T-helper 17 cell (primary cell): ENCODE data around the gene BPIFA2. TPM values are rescaled to one million over a fixed set of nuclear protein-coding genes. Genes with fewer than 3 reads are reported as not detected.
"Not testable (repeated sequence)": the region's sequence is repeated elsewhere in the genome, so short reads cannot be mapped to it uniquely, and the experiment has no call there.

Experiments used
- ATAC-seq: fragments of 150-1000 bp; cut with Tn5 transposase; 2 replicates; pipeline ENCODE4 v1.10.0; 2021; ENCODE audit warnings: mild to moderate bottlenecking, moderate library complexity
- DNase-seq, 3 donors: peaks; one replicate each; pipeline versions ENCODE4 v3.0.0 to v3.0.0-alpha.2; 2020 to 2021
- H3K9me3 ChIP-seq: one replicate; pipeline ENCODE4 v1.7.0; 2013; ENCODE audit warnings: low read length, mild to moderate bottlenecking; ENCODE audit not compliant: control insufficient read depth, poor library complexity, severe bottlenecking
- H3K27ac Mint-ChIP-seq: one replicate; pipeline ENCODE4 v1.8.0; 2022; ENCODE audit warnings: mild to moderate bottlenecking, moderate library complexity, mixed read lengths
- H3K27me3 Mint-ChIP-seq: one replicate; pipeline ENCODE4 v1.8.0; 2022; ENCODE audit warnings: mixed read lengths
- H3K36me3 Mint-ChIP-seq: one replicate; pipeline ENCODE4 v1.8.0; 2022; ENCODE audit warnings: low read depth, mixed read lengths
- H3K4me1 Mint-ChIP-seq: one replicate; pipeline ENCODE4 v1.8.0; 2022; ENCODE audit warnings: mild to moderate bottlenecking, mixed read lengths
- H3K4me3 Mint-ChIP-seq: one replicate; pipeline ENCODE4 v1.8.0; 2022; ENCODE audit warnings: mild to moderate bottlenecking, moderate library complexity, mixed read lengths
- total RNA-seq, 4 donors: library from RNA in 2 of 4; stranded (reverse) in 2 of 4; gene quantifications; one replicate each; pipeline ENCODE4 v1.2.3 and lab custom pipeline; 2022 to 2026

BPIFA2 gene, protein sequence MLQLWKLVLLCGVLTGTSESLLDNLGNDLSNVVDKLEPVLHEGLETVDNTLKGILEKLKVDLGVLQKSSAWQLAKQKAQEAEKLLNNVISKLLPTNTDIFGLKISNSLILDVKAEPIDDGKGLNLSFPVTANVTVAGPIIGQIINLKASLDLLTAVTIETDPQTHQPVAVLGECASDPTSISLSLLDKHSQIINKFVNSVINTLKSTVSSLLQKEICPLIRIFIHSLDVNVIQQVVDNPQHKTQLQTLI
- total RNA-seq (not detected), total RNA-seq (lab: John Stamatoyannopoulos, UW) (0 reads per million in 2 donors)

DNA sequence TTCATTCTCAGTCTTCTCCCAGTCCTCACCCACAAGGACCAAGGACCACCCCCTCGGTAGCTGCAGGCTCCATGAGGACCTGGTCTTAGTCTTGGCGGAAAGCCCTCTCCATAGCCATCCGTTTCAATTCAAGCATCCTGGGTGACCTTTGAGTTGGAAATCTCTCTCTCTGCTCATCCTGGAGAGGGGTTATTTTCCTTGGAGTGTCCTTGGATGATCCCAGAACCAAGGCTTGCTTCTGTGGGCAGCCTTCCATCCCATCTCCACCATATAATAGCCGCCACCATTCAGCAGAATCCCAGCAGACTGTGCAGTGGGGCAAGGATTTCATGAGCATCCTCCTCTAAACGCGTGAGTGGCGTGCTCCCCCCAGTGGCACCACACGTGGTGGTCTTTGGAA, at the start of gene BPIFA2:
TSS of gene BPIFA2 (plus strand) at position 301 of the 400 bp plus-strand sequence. CDS start 987 bp downstream, outside the sequence.
- ATAC-seq (no peak), DNase-seq (no peak)
- Mint-ChIP-seq H3K27me3 (peaks cover 35% of the 10 kb centered on the region), H3K36me3 (no peaks in the 10 kb centered on the region), H3K4me1 (no peaks in the 10 kb centered on the region), H3K4me3 (no peak within 1 kb of the TSS), H3K27ac (no peak within 1 kb of the TSS)
- H3K9me3 ChIP-seq: no peaks in the 10 kb centered on the region

- no peaks in the 10 kb centered on the region for H3K4me1 Mint-ChIP-seq
- H3K27ac Mint-ChIP-seq: no peak overlapping the region
- no peaks in the 10 kb centered on the region for H3K9me3 ChIP-seq
- no peak for ATAC-seq
- no peak for DNase-seq
- no peak overlapping the region for H3K4me3 Mint-ChIP-seq
- H3K27me3 Mint-ChIP-seq: peaks cover 14% of the 10 kb centered on the region
- H3K36me3 Mint-ChIP-seq: no peaks in the 10 kb centered on the region
Measured at GRCh38 chr20:33119725-33120720, 47.9 kb upstream of the BPIFA2 start.

DNA sequence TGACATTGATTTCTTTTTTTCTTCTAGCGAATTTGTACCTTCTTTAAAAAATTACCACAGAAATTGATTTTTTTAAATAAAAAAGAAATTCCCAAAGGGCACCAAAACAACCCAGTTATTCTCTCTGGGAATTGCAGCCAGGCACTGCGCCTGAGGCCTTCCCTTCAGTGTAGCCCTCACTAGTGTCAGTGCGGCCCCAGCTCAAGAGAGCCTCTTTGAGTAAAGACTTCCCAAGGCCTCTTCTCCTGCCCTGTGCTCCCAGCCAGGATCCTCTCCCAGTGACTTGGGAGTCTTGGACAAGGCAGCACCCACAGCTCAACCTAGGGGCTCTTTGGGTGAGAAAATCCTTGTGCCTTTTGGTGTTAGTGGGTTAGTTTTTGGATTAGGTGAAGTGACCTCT, 47.0 kb upstream of the BPIFA2 start:
- H3K27me3 Mint-ChIP-seq: peaks cover 21% of the 10 kb centered on the region
- no peak overlapping the region for H3K4me3 Mint-ChIP-seq
- no peaks in the 10 kb centered on the region for H3K9me3 ChIP-seq
- H3K36me3 Mint-ChIP-seq: no peaks in the 10 kb centered on the region
- DNase-seq (no peak), ATAC-seq (no peak)
- H3K27ac Mint-ChIP-seq: no peak overlapping the region
- H3K4me1 Mint-ChIP-seq: no peaks in the 10 kb centered on the region

DNA sequence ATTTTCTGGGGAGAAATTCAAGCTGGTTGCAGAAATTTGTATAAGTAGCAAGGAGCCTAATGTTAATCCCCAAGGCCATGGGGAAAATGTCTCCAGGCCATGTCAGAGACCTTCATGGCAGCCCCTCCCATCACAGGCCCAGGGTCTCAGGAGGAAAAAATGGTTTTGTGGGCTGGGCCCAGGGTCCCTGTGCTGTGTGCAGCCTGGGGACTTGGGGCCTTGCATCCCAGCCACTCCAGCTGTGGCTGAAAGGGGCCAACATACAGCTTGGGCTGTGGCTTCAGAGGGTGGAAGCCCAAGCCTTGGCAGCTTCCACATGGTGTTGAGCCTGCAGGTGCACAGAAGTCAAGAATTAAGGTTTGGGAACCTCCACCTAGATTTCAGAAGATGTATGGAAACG, 45.7 kb upstream of the BPIFA2 start:
- H3K4me3 Mint-ChIP-seq, H3K9me3 ChIP-seq, ATAC-seq, DNase-seq, H3K27ac Mint-ChIP-seq, H3K4me1 Mint-ChIP-seq, H3K36me3 Mint-ChIP-seq: not testable (repeated sequence)
- H3K27me3 Mint-ChIP-seq: peaks cover 22% of the 10 kb centered on the region

DNA sequence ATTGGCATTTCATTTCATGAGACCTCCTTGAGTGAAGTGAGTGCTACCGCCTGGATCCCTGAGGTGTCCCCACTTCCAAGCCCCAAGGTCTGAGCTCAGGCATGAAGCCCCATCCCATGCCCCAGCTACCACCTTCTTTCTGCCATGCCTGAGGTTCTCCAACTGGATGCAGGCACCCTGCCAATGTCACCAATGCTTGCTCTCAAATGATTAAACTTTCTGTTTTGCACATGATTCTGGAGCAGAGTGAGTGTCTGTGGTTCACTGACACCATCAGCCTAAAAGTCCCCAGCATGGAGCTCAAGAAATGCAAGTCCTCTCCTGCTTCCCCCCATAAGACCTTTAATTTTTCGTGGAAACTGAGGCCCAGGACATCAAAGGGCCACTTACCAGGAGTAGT, 43.7 kb upstream of the BPIFA2 start:
- Mint-ChIP-seq H3K4me3 (no peak overlapping the region), H3K36me3 (no peaks in the 10 kb centered on the region), H3K27me3 (peaks cover 22% of the 10 kb centered on the region), H3K4me1 (no peaks in the 10 kb centered on the region), H3K27ac (no peak overlapping the region)
- ATAC-seq (no peak), DNase-seq (no peak)
- H3K9me3 ChIP-seq: no peaks in the 10 kb centered on the region

GRCh38 chr20:33124994-33125393, 43.0 kb upstream of the BPIFA2 start:
- DNase-seq: no peak
- no peak for ATAC-seq
- Mint-ChIP-seq H3K27me3 (peaks cover 22% of the 10 kb centered on the region), H3K4me3 (no peak overlapping the region), H3K4me1 (no peaks in the 10 kb centered on the region), H3K27ac (no peak overlapping the region), H3K36me3 (no peaks in the 10 kb centered on the region)
- no peaks in the 10 kb centered on the region for H3K9me3 ChIP-seq

DNA sequence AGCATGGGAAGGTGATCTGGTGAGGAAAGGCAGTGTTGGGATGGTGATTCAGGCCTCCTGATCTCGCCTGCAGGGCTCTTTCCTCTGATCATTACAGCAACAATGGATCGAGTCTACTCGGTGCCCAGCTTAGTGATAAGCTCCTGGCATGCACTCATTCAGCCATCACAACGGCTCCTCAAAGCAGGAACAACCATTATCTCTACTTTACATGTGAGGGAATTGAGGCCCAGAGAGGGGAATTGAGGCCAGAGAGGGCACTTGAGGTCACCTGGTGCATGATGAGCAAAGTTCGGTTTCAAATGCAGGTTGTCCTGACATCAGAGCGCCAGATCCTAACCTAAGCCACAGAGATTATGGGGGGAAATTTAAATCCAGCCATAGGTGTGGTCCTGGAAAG, 42.0 kb upstream of the BPIFA2 start:
- DNase-seq (no peak), ATAC-seq (no peak)

GRCh38 chr20:33127422-33128097, 40.4 kb upstream of the BPIFA2 start:
- DNase-seq (no peak), ATAC-seq (no peak)
- Mint-ChIP-seq H3K27ac (no peak overlapping the region), H3K4me3 (no peak overlapping the region), H3K27me3 (peaks cover 22% of the 10 kb centered on the region), H3K36me3 (no peaks in the 10 kb centered on the region), H3K4me1 (no peaks in the 10 kb centered on the region)
- H3K9me3 ChIP-seq: no peaks in the 10 kb centered on the region

More for the DNA sequence above, 42.0 kb upstream of the BPIFA2 start:
- no peaks in the 10 kb centered on the region for H3K9me3 ChIP-seq
- Mint-ChIP-seq H3K4me1 (no peaks in the 10 kb centered on the region), H3K27ac (no peak overlapping the region), H3K27me3 (peaks cover 22% of the 10 kb centered on the region), H3K36me3 (no peaks in the 10 kb centered on the region), H3K4me3 (no peak overlapping the region)

- Mint-ChIP-seq H3K4me1 (no peaks in the 10 kb centered on the region), H3K4me3 (no peak overlapping the region), H3K27me3 (peaks cover 9% of the 10 kb centered on the region), H3K27ac (no peak overlapping the region), H3K36me3 (no peaks in the 10 kb centered on the region)
- DNase-seq (no peak), ATAC-seq (no peak)
- no peaks in the 10 kb centered on the region for H3K9me3 ChIP-seq
Measured at GRCh38 chr20:33130568-33131061, 37.3 kb upstream of the BPIFA2 start.

GRCh38 chr20:33131949-33132473, 35.9 kb upstream of the BPIFA2 start:
- no peaks in the 10 kb centered on the region for H3K36me3 Mint-ChIP-seq
- ATAC-seq: no peak
- H3K27me3 Mint-ChIP-seq: peaks cover 5% of the 10 kb centered on the region
- H3K27ac Mint-ChIP-seq: no peak overlapping the region
- no peak overlapping the region for H3K4me3 Mint-ChIP-seq
- no peaks in the 10 kb centered on the region for H3K4me1 Mint-ChIP-seq
- DNase-seq: no peak
- H3K9me3 ChIP-seq: no peaks in the 10 kb centered on the region

DNA sequence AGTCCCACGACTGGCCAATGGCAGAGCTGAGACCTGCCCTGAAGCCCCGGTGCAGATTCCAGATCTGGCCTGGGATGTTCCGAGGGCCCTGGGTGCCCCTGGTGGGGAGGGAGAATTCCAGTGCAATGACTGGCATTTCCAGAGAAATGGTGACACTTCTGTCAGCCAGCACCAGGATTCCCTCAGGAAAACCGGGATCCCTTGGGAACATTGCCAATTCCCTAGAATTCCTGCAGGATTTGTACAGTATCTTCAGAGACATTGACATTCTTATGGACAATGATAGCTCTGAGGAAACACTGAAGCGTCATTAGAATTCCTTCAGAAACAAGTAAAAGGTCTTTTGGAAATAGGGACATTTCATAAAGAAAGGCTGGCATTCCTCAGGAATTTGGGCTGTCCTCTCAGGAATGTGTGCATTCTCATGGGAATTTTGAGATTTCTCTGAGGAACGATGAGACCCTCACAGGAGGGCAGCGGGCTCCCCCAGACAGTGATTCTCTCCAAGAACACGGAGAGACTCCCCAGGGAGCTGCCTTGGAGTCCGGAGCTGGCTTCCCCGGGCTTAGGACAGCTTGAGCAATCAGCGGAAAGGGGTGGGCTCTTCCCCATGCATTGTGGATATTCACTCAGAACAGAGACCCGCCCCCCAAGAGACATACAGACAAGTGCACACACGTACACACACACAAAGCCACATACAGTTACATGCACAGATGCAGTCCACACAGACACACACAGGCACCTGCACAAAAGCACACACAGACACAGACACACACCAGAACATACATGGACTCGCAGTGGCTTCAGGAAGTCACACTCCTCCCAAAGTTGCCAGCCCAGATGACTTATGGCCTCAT, 35.2 kb upstream of the BPIFA2 start:
- no peak overlapping the region for H3K4me3 Mint-ChIP-seq
- DNase-seq: no peak

DNA sequence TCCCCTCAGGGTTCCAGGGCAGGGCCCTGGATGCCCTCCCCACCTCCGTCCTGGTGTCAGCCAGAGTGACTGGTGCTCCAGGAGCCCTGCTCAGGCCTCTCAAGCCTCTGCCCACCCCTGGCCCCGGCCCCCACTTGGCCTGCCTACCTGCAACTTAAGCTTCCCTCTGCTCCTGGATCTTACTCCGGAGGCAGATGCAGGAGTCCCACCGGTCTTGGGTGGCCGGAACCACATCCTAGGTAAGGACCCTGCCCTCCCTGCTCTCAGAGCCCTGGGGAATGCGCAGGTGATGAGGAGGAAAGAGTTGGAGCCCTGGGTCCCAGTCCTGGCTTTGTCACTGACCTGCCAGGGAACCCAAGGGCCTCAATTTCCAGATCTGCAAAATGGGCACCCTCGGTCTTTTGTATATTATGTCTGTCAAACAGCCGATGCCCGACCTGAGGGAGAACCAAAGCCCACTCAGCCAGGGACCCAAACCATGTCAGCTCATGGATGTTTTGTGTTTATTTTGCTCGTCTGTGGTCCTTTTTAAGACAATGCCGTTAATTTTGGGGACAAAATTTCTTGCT, 34.5 kb upstream of the BPIFA2 start:
- H3K27me3 Mint-ChIP-seq: peaks cover 5% of the 10 kb centered on the region
- ATAC-seq (no peak), DNase-seq (no peak)
- H3K4me3 Mint-ChIP-seq: no peak overlapping the region
- H3K9me3 ChIP-seq: no peaks in the 10 kb centered on the region
- H3K27ac Mint-ChIP-seq: no peak overlapping the region
- H3K36me3 Mint-ChIP-seq: no peaks in the 10 kb centered on the region
- no peaks in the 10 kb centered on the region for H3K4me1 Mint-ChIP-seq

More for the DNA sequence above, 35.2 kb upstream of the BPIFA2 start:
- H3K4me1 Mint-ChIP-seq: no peaks in the 10 kb centered on the region
- no peak overlapping the region for H3K27ac Mint-ChIP-seq
- H3K27me3 Mint-ChIP-seq: peaks cover 5% of the 10 kb centered on the region
- H3K9me3 ChIP-seq: no peaks in the 10 kb centered on the region
- ATAC-seq: no peak
- no peaks in the 10 kb centered on the region for H3K36me3 Mint-ChIP-seq
